NT2/D1 (cell line): ENCODE results near the gene MRPL4.

ENCODE experiments used
- SUZ12 ChIP-seq: IDR thresholded peaks from 2 replicates; pipeline ENCODE4 v1.6.1; 2011; ENCODE audit not compliant: insufficient read length, insufficient read depth; ENCODE audit errors: extremely low read depth
- YY1 ChIP-seq: IDR thresholded peaks from 2 replicates; pipeline ENCODE4 v1.6.1; 2011; ENCODE audit not compliant: insufficient read length, insufficient read depth
- ZNF274 ChIP-seq: IDR thresholded peaks from 2 replicates; pipeline ENCODE4 v1.6.1; 2011; ENCODE audit warnings: mild to moderate bottlenecking, low read depth, low read length

DNA sequence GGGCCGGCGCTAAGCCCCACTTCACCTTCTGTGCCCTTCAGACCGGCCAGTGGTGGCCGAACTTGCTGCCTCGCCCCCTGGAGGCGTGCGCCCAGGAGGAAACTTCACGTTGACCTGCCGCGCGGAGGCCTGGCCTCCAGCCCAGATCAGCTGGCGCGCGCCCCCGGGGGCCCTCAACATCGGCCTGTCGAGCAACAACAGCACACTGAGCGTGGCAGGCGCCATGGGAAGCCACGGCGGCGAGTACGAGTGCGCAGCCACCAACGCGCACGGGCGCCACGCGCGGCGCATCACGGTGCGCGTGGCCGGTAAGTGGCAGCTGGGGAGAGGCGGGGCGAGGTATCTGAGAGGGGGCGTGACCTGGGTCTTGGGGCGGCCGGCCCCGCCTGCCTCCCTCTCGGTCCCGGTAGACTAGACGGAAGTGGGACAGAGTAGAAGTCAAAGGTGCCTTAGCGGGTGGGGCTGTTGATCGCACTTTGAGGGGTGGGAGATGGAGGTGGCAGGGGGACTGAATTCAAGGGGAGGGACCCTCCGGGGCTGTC lies 43.4 kb downstream of the MRPL4 start:
- TF ChIP-seq YY1 (no peak), ZNF274 (no peak), SUZ12 (no peak)
